HG02678 (cell line): Measurements from ENCODE around the gene TMEM127.
"Not testable (repeated sequence)": the region's sequence is repeated elsewhere in the genome, so short reads cannot be mapped to it uniquely, and the experiment has no call there.

ENCODE experiments used
- ATAC-seq: cut with Tn5 transposase; IDR thresholded peaks from one replicate; pipeline ENCODE4 v1.9.1; 2021; ENCODE audit warnings: mild to moderate bottlenecking, moderate library complexity; ENCODE audit not compliant: unreplicated experiment

The TMEM127 gene

DNA sequence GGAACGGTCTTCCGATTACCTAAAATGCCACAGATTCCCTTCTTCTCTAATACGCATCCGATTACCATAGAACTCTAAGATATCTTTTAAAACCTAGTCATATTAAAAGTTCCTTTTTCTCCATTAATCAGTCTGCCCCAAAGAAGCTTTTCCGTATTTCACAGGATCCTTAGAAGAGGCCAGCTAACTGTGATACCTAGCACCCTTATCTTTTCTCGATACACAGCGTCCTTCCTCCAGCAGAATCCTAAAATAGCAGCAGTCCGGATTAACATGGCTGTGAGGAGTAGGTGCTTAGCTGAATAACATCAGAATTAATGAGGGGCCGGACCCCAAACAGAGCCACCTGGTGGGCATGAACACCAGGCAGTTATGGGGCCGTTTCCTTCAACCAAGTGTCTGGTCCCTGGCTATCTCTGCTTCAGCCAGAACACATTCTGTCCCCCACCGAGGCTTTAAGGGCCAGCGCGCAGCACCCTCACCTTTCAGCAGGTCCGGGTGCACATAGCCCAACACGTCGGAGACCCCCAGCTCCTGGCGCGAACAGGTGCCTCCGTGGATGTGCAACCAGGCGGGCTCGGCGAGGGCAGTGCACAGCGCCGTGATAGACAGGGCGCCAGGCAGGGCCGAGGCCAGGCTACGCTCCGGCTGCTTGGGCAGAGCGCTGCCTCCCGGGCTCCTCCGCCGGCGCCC is 995 bp downstream of the TMEM127 start:
- peak; percentile 1 for ATAC-seq

- no peak for ATAC-seq
Observed at GRCh38 chr2:96264086-96264485, 1.7 kb downstream of the TMEM127 start.

- no peak for ATAC-seq
Observed at GRCh38 chr2:96262306-96262705, 3.5 kb downstream of the TMEM127 start.

- no peak for ATAC-seq
Observed at GRCh38 chr2:96261328-96262003, 4.3 kb downstream of the TMEM127 start.

GRCh38 chr2:96260387-96261260 is 5.2 kb downstream of the TMEM127 start:
- ATAC-seq = no peak

GRCh38 chr2:96259497-96259921 is 6.3 kb downstream of the TMEM127 start:
- no peak for ATAC-seq

- no peak for ATAC-seq
Observed at GRCh38 chr2:96258166-96259022, 7.4 kb downstream of the TMEM127 start.

DNA sequence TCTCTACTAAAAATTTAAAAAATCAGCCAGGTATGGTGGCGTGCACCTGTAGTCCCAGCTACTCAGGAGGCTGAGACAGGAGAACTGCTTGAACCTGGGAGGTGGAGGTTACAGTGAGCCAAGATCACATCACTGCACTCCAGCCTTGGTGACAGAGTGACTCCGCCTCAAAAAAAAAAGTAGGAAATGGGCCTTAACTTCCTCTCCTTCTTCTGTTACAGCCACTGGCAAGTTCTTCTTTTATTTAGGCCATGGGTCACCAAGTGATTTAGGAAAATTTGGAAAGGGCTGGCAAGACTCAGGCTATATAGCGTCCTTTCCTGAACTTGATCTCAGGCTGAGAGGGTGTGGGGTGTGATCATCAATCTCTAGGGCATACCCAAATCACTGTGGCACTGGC is 8.1 kb downstream of the TMEM127 start:
- ATAC-seq = not testable (repeated sequence)

DNA sequence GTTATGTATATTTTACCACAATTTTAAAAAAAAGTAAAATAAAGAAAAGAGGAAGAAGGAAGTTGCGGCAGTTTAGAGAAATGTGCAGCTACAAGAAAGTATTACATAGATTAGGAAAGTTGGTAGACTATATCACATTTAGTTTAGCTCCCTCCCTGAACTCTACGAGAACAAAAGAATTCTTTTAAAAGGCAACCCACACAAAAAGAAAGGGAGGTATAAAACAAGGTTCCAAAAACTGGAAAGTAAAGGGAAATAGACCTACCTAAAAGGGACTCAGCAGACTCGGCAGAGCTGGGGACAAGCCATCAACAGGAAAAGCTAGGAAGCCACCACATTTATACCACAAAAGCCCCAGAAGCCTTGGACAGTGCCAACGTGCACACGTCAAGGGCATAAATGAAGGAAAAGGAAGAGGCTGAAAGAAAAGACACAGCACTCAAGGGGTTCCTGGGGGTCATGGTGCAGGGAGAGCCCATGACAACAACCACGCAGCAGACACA is 9.1 kb downstream of the TMEM127 start:
- ATAC-seq = no peak

DNA sequence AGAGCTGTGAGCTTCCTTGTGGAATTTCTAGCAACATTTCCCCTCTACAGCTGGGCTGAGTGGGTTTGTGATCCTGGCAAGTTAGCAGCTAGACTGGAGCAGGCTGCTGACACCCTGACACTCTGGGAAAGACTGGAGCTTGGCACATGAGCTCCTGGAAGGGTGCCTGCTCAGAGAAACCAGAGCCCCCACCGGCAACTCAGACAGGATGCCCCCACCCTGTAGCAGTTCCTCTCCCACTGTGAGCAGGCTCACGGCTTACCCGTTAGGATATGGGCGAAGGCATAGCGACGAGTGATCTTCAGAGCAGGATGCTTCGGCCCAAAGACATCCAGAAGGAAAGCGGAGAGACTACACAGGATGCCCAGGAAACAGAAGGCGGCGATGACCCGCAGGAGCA is 11.2 kb downstream of the TMEM127 start:
- ATAC-seq = no peak

GRCh38 chr2:96253006-96253405 is 12.8 kb downstream of the TMEM127 start:
- ATAC-seq = no peak

DNA sequence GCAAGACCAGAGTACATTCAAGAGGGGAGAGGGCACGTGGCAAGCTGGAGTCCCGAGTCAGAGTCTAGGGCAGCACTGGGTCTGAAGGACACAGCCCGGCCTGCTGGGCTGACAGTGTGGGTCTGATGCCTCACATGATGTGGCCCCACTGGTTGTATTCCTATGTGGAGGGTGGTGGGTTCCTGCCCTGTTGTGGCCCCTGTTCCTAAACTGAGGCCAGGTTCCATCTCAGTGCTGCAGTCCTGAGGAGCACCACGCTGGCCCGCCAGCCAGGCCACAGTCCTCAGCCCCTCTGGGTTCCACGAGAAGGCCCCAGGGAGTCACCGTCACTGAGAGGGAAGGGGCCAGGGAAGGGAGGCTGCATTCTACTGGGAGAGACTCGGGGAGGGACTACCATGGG is 13.3 kb downstream of the TMEM127 start:
- no peak for ATAC-seq

- no peak for ATAC-seq
Observed at GRCh38 chr2:96251721-96252292, 14.0 kb downstream of the TMEM127 start.

DNA sequence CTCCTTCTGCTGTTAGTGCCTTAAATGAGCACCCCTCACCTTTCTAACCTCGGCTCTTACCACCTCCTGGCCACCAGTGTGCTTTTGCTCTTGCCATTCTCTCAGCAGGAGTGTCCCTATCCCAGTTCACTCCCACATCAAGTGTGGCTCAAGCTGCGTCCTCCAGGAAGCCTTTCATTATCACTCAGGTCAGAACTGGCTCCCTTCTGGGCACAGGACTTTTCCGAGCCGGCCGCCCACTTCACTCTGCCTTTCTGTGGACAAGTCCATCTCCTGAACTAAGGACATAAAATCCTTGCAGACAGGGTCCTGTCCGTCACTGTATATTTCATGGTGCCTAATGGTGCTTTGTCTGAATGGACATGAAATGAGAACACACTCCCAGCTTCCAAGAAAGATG is 15.6 kb downstream of the TMEM127 start:
- no peak for ATAC-seq

- no peak for ATAC-seq
Observed at GRCh38 chr2:96249654-96250053, 16.1 kb downstream of the TMEM127 start.

DNA sequence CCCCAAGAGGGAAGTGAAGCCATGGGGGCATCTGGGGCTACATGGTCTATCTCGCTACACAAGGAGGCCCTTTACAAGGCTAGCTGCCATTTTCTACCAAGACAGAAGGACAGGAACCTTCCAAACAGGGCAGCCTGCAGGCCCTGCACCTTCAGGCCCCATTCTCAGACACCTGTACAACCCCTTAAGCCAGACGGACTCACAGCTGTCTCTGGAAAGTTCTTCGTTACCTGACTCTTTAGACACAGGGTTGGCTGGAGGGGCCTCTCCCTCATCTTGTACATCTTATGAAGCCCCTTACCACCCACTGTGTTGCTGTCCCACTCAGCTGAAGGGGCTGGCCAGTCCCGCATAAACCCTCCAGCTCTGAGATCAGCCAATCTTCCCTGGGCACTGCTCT is 17.2 kb downstream of the TMEM127 start:
- ATAC-seq = no peak

- ATAC-seq = no peak
Observed at GRCh38 chr2:96247896-96248295, 17.9 kb downstream of the TMEM127 start.

GRCh38 chr2:96247009-96247408 is 18.8 kb downstream of the TMEM127 start:
- no peak for ATAC-seq

- no peak for ATAC-seq
Observed at GRCh38 chr2:96245609-96246390, 20.0 kb downstream of the TMEM127 start.
